ENCODE data around the gene DPM2.

DPM2 gene

GRCh38 chr9:127916720-127917581 lies 20.7 kb downstream of the DPM2 start, which contains the start of gene ST6GALNAC4:
Gene ST6GALNAC4, minus strand, starts transcription at chr9:127917041. Its CDS starts 622 bp downstream, at chr9:127916419.
- peak; percentile 80 for DNase-seq

- DNase-seq: no peak
These were observed 21.6 kb downstream of the DPM2 start for GRCh38 chr9:127915801-127916719.

GRCh38 chr9:127915325-127915752 lies 22.3 kb downstream of the DPM2 start:
- DNase-seq: no peak

GRCh38 chr9:127913682-127914081 lies 24.0 kb downstream of the DPM2 start:
- no peak for DNase-seq

- DNase-seq: no peak
These were observed 24.8 kb downstream of the DPM2 start for GRCh38 chr9:127912882-127913281.

GRCh38 chr9:127912296-127912695 lies 25.4 kb downstream of the DPM2 start:
- no peak for DNase-seq

- peak; percentile 58 for DNase-seq
These were observed 26.9 kb downstream of the DPM2 start for GRCh38 chr9:127910613-127911205.

- no peak for DNase-seq
These were observed 27.8 kb downstream of the DPM2 start for GRCh38 chr9:127909839-127910273.

GRCh38 chr9:127908660-127908926 lies 29.1 kb downstream of the DPM2 start:
- no peak for DNase-seq

- DNase-seq: no peak
These were observed 29.6 kb downstream of the DPM2 start for GRCh38 chr9:127907867-127908659.

- DNase-seq: no peak
These were observed 31.9 kb downstream of the DPM2 start for GRCh38 chr9:127905788-127906191.

GRCh38 chr9:127905004-127905728 lies 32.5 kb downstream of the DPM2 start:
- DNase-seq: no peak

- no peak for DNase-seq
These were observed 33.1 kb downstream of the DPM2 start for GRCh38 chr9:127904561-127905003.

- DNase-seq: peak; percentile 43
These were observed 33.8 kb downstream of the DPM2 start for GRCh38 chr9:127903557-127904475.

- peak; percentile 23 for DNase-seq
These were observed 38.3 kb downstream of the DPM2 start, which contains the start of gene ST6GALNAC6 for GRCh38 chr9:127899128-127899943. Gene ST6GALNAC6, minus strand, starts transcription at chr9:127899603. Its CDS starts 1,622 bp downstream, at chr9:127897981.

- peak; percentile 63 for DNase-seq
These were observed 39.1 kb downstream of the DPM2 start for GRCh38 chr9:127898433-127899127.

GRCh38 chr9:127897193-127897692 lies 40.4 kb downstream of the DPM2 start:
- peak; percentile 46 for DNase-seq

GRCh38 chr9:127896395-127897192 lies 41.1 kb downstream of the DPM2 start:
- no peak for DNase-seq

All from kidney glomerular epithelial cell (primary cell).